ENCODE data around the gene RPL9.

- TF ChIP-seq POLR2AphosphoS5 (IDR thresholded peaks at IDR 0.05): no peak
- no peak for TF ChIP-seq CTCF (IDR thresholded peaks at IDR 0.05)
- no peak for TF ChIP-seq POLR2A (IDR thresholded peaks at IDR 0.05)
Measured at GRCh38 chr4:39450618-39451017, 8.1 kb downstream of the RPL9 start.
